Thoracic aorta (tissue), 2 donors: ENCODE measurements around the gene OSBP2. TPM values are rescaled to one million over a fixed set of nuclear protein-coding genes. Genes with fewer than 3 reads are reported as not detected.
A peak's percentile ranks its signal among the peaks of the same experiment; 100 is the strongest.

ENCODE experiments used
- ATAC-seq: fragments of 150-250 bp; one replicate; pipeline ENCODE4 v1.8.0; 2017; ENCODE audit warnings: low read depth; ENCODE audit not compliant: insufficient number of reproducible peaks, low FRiP score
- DNase-seq: peaks from one replicate; pipeline ENCODE4 v3.0.0-alpha.2; 2020; ENCODE audit warnings: low spot score
- H3K27ac ChIP-seq, 2 donors: fragments of 200-600 bp; sonication (generic); 1 replicate in 1 of 2; 2 replicates in 1 of 2; pipeline ENCODE4 v1.5.1; 2016; ENCODE audit warnings: mild to moderate bottlenecking in 2 of 2, moderate library complexity in 2 of 2
- H3K27me3 ChIP-seq: fragments of 200-600 bp; sonication (generic); replicated peaks from 2 replicates; pipeline ENCODE4 v1.6.0; 2016; ENCODE audit warnings: mild to moderate bottlenecking; ENCODE audit not compliant: insufficient read depth
- H3K36me3 ChIP-seq: fragments of 200-600 bp; sonication (generic); one replicate; pipeline ENCODE4 v1.5.1; 2016
- H3K4me1 ChIP-seq, 2 donors: fragments of 200-600 bp; sonication (generic); 1 replicate in 1 of 2; 2 replicates in 1 of 2; pipeline versions ENCODE4 v1.5.1 to v1.6.0; 2016; ENCODE audit warnings: low read depth in 2 of 2, mild to moderate bottlenecking in 1 of 2; ENCODE audit not compliant: control insufficient read depth in 1 of 2
- H3K4me3 ChIP-seq: fragments of 200-600 bp; sonication (generic); 2 replicates; pipeline ENCODE4 v1.5.1; 2016; ENCODE audit warnings: mild to moderate bottlenecking
- H3K9me3 ChIP-seq: fragments of 200-600 bp; sonication (generic); 2 replicates; pipeline ENCODE4 v1.5.1; 2016
- total RNA-seq, 2 donors: library from RNA; depleted of rRNA; stranded (reverse); fragments of >200 nt; gene quantifications; one replicate each; pipeline versions ENCODE4 v1.1.0 to v1.2.3, GENCODE V29; 2016
- TF ChIP-seq, protein P1 (sequence below): fragments of 200-600 bp; sonication (generic); IDR thresholded peaks from one replicate; pipeline ENCODE4 v1.5.1; 2019; ENCODE audit warnings: antibody characterized with exemption

OSBP2 gene
- total RNA-seq, 2 donors from 2014 or later, result 0.71 to 3.0 TPM

DNA sequence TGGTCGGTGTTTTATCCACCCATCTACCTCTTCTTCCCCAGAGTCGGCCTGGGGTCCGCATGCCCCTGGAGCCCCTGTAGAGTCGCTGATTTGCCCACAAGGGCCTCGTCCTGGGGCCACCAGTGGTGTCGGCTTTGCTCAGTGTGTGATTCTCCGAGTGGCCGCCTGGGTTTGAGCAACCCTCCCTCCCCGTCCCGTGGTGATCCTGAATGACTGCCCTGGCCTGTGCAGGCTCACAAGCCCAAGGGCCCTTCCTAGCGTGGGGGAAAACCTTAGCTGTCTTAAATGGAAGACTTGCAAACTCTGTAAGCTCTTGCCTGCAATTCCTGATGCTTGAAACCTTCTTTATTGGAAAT, 128.3 kb downstream of the OSBP2 start:
- Histone ChIP-seq H3K27ac (no peak overlapping the region), H3K27me3 (peaks cover 3% of the 10 kb centered on the region), H3K36me3 (no peaks in the 10 kb centered on the region), H3K4me3 (peak overlapping the region; percentile 49), H3K4me1 (peaks cover 4 to 11% of the 10 kb centered on the region in 2 donors), H3K9me3 (no peaks in the 10 kb centered on the region)
- TF ChIP-seq, protein P1, sequence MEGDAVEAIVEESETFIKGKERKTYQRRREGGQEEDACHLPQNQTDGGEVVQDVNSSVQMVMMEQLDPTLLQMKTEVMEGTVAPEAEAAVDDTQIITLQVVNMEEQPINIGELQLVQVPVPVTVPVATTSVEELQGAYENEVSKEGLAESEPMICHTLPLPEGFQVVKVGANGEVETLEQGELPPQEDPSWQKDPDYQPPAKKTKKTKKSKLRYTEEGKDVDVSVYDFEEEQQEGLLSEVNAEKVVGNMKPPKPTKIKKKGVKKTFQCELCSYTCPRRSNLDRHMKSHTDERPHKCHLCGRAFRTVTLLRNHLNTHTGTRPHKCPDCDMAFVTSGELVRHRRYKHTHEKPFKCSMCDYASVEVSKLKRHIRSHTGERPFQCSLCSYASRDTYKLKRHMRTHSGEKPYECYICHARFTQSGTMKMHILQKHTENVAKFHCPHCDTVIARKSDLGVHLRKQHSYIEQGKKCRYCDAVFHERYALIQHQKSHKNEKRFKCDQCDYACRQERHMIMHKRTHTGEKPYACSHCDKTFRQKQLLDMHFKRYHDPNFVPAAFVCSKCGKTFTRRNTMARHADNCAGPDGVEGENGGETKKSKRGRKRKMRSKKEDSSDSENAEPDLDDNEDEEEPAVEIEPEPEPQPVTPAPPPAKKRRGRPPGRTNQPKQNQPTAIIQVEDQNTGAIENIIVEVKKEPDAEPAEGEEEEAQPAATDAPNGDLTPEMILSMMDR, result no peak
- no peak for ATAC-seq
- no peak for DNase-seq

DNA sequence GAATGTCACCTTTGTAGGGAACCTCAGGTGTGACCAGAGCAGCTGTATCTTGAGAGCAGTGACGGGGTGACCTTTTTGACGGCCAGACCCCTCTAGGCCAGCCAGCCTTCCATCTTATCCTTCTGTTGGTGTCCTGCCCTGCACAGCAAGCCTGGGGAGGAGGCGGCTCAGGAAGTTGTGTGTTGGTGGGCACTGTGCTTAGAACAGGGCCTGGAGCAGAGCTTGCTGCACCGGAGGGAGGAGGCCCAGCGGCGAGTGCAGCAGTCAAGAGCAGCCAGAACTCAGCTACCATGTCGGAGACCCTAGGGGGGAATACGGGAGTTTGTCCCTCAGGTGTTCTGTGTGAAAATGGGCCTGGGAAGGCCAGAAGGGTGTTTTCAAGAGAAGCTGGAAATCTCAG, 129.4 kb downstream of the OSBP2 start:
- Histone ChIP-seq H3K9me3 (no peaks in the 10 kb centered on the region), H3K36me3 (no peaks in the 10 kb centered on the region), H3K4me1 (peaks cover 4 to 11% of the 10 kb centered on the region in 2 donors), H3K27ac (no peak overlapping the region), H3K4me3 (no peak overlapping the region), H3K27me3 (peaks cover 3% of the 10 kb centered on the region)
- ATAC-seq (no peak), DNase-seq (no peak)
- TF ChIP-seq, protein P1, result no peak

DNA sequence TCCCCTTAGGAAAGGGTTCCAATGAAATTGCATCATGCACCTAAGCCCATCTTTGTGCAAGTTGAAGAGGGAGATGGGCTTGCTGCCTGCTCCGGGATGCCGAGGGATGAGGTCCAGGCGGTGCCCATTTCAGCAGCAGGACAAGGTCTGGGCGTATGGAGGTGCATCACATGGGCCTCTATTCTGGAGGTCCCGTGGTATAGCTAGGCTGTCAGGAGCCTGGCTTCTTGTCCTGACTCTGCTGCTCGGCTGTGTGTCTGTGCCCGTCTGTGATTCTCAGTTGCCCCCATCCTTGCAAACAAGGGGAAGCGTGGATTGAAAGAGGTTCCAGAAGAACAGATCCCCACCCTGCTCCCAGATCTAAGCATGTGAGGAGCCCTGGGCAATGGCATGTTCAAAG, 130.0 kb downstream of the OSBP2 start:
- TF ChIP-seq, protein P1, result no peak
- Histone ChIP-seq H3K9me3 (no peaks in the 10 kb centered on the region), H3K36me3 (no peaks in the 10 kb centered on the region), H3K27me3 (peaks cover 3% of the 10 kb centered on the region), H3K4me1 (peaks cover 4 to 11% of the 10 kb centered on the region in 2 donors), H3K4me3 (no peak overlapping the region), H3K27ac (no peak overlapping the region)
- ATAC-seq, result no peak
- DNase-seq, result no peak

DNA sequence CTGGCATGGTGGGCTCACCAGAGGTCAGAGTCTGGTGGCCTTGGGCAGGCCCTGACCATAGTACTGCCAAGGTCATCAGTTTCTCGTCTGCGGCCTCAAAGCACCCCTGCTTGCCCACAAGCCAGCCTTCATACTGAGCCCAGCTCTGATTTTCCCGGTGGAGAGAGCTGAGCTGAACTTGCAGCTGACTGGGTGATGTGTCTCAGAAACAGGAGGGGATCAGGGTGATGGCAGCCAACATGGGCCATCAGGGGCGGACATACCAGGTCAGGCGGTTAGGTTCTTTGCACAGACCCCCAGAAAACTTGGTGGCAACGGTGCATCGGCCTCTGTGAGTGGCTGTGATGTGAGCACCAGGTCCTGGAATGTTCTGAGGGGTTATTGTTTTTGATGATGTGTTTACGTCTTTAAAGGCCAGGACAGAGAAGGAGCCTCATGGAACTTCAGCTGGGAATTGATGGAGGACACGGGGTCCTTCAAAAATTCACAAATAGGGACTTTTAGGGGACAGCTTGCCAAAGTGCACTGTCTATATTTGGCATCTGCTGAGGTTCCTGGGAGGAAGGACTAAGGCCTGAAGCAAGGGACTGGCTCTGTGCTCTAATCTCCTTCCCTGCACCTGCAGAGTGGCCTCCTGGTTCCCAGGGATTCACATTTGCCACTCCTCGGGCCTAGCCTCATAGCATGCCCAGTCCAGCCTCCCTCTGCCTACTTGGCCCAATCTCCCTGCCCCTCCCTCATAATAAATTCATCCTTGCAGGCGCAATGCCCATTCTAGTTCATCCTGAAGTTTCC, 131.2 kb downstream of the OSBP2 start:
- no peak for DNase-seq
- H3K9me3 ChIP-seq, result no peaks in the 10 kb centered on the region
- H3K4me3 ChIP-seq, result no peak overlapping the region
- no peak overlapping the region for H3K27ac ChIP-seq
- H3K4me1 ChIP-seq, result peaks cover 4 to 11% of the 10 kb centered on the region in 2 donors
- H3K27me3 ChIP-seq, result peaks cover 3% of the 10 kb centered on the region
- ATAC-seq, result no peak
- H3K36me3 ChIP-seq, result no peaks in the 10 kb centered on the region
- TF ChIP-seq, protein P1, result no peak

DNA sequence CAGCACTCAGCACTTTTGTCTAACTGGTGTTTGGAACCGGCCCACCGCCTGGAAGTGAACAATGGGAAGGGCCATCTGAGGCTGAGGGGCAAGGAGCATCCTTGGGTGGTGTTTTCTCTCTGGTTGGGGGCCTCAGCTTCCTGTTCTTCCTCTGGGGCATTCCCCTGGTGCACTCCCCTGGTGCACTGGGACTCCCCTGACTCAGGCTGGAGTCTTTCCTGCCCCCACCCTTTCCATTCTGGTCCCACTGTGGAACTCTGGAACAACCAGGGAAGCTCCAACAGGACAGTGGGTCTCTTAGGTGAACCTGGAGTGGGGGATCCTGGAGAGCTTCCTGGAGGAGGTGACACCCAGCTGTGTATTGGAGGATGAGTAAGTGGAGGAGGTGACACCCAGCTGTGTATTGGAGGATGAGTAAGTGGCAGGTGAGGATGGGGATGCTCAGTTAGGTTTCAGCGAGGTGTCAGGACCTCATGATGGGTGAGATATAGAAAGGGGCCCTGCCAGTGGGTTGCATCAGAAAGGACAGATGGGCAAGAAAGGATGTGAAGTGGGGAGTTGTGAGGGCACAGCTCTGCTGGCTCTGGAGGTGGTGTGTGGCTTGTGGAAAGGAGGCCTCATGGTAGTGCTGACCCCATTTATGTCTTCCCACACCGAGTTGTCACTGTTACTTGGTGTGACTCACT, 132.1 kb downstream of the OSBP2 start:
- no peak overlapping the region for H3K4me3 ChIP-seq
- H3K9me3 ChIP-seq, result no peaks in the 10 kb centered on the region
- H3K27ac ChIP-seq, result no peak overlapping the region
- ATAC-seq (no peak), DNase-seq (no peak)
- peaks cover 4 to 10% of the 10 kb centered on the region in 2 donors for H3K4me1 ChIP-seq
- TF ChIP-seq, protein P1, result no peak
- H3K27me3 ChIP-seq, result peaks cover 3% of the 10 kb centered on the region
- H3K36me3 ChIP-seq, result no peaks in the 10 kb centered on the region
